Measurements from ENCODE around the gene TNRC18. TPM values are rescaled to one million over a fixed set of nuclear protein-coding genes. Genes with fewer than 3 reads are reported as not detected.

Gene TNRC18
- polyA plus RNA-seq, 1 of the 3 experiments (the other 2 are of a cell fraction), result 34.4 TPM

GRCh38 chr7:5380350-5381070 lies 43.1 kb downstream of the TNRC18 start:
- peaks cover 100% of the 10 kb centered on the region for H3K79me2 ChIP-seq (ENCODE audit: insufficient read depth)
- H3K27ac ChIP-seq (ENCODE audit: low read depth in 2 of 2, low read length in 1 of 2), result no peak overlapping the region
- no peaks in the 10 kb centered on the region for H3K9me2 ChIP-seq
- no peak overlapping the region for H3K9ac ChIP-seq
- no peak overlapping the region for H2AFZ ChIP-seq (ENCODE audit: low read depth)
- peaks cover 10 to 15% of the 10 kb centered on the region in 2 experiments for H3K36me3 ChIP-seq (replicated peaks in 1 of 2; ENCODE audit: control insufficient read depth in 1 of 2, insufficient read depth in 2 of 2, low read length in 1 of 2)
- 95% methylated on average over 15 of the region's 20 CpGs for WGBS (ENCODE audit: low lambda C conversion rate)
- TF ChIP-seq POLR2AphosphoS5 (IDR thresholded peaks at IDR 0.05; ENCODE audit: low read depth, low read length) (no peak), FOXM1 (IDR thresholded peaks at IDR 0.05; ENCODE audit: low read depth) (no peak)
- no peak overlapping the region for H3K4me3 ChIP-seq (ENCODE audit: low read depth in 2 of 2, low read length in 1 of 2)
- H3F3A ChIP-seq (replicated peaks; ENCODE audit: insufficient read depth), result no peaks in the 10 kb centered on the region
- DNase-seq, result no peak
- peaks cover 11 to 13% of the 10 kb centered on the region in 2 experiments; a peak in 2 of 4 replicates for H3K4me1 ChIP-seq (ENCODE audit: control insufficient read depth in 1 of 2, insufficient read depth in 2 of 2, low read depth in 1 of 2, low read length in 1 of 2)
- no peaks in the 10 kb centered on the region for H3K27me3 ChIP-seq (ENCODE audit: insufficient read depth)
- H4K20me1 ChIP-seq (ENCODE audit: insufficient read depth), result peaks cover 98% of the 10 kb centered on the region
- no peaks in the 10 kb centered on the region for H3K9me3 ChIP-seq
- H3K4me2 ChIP-seq, result no peak overlapping the region
- CTCF ChIA-PET, result interaction anchor here (0.9 to 4.3 kb wide), 3 partner anchors 15 to 140 kb away, joined by 3 to 34 read pairs (median 6); no protein-coding TSS in a partner anchor
- POLR2A ChIA-PET, result interaction anchor here (0.9 kb wide), 1 partner anchor 41 kb away, joined by 3 read pairs; no protein-coding TSS in a partner anchor

DNA sequence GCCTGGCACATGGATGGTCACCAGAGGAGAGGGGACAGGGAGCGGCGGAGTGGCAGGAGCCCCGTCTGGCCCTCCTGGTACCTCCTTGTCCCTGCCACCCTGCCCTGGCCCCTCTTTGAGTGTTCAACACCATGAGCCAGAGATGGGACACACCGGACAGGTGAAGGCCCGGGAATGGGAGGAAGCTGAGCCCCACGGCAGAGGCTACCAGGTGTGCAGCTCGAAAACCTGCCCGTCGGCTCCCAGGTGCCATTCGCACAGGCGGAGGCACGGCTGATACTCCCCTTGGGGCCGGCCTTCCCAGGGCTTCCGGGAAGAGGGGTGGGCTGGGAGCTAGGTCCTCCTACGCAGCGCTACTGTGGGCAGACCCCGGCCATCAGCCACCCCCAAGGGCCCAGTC lies 44.1 kb downstream of the TNRC18 start:
- Histone ChIP-seq H3K4me3 (ENCODE audit: low read depth in 2 of 2, low read length in 1 of 2) (no peak overlapping the region), H3K27ac (ENCODE audit: low read depth in 2 of 2, low read length in 1 of 2) (no peak overlapping the region), H3K36me3 (replicated peaks in 1 of 2; ENCODE audit: control insufficient read depth in 1 of 2, insufficient read depth in 2 of 2, low read length in 1 of 2) (peaks cover 10 to 22% of the 10 kb centered on the region in 2 experiments), H3K79me2 (ENCODE audit: insufficient read depth) (peaks cover 100% of the 10 kb centered on the region), H3F3A (replicated peaks; ENCODE audit: insufficient read depth) (no peaks in the 10 kb centered on the region), H3K4me1 (ENCODE audit: control insufficient read depth in 1 of 2, insufficient read depth in 2 of 2, low read depth in 1 of 2, low read length in 1 of 2) (peaks cover 11 to 13% of the 10 kb centered on the region in 2 experiments; a peak in 2 of 4 replicates), H3K9me2 (no peaks in the 10 kb centered on the region), H4K20me1 (ENCODE audit: insufficient read depth) (peaks cover 98% of the 10 kb centered on the region), H3K9me3 (no peaks in the 10 kb centered on the region), H3K27me3 (ENCODE audit: insufficient read depth) (no peaks in the 10 kb centered on the region), H3K4me2 (no peak overlapping the region), H3K9ac (no peak overlapping the region), H2AFZ (ENCODE audit: low read depth) (no peak overlapping the region)
- ChIA-PET CTCF (interaction anchor here (0.9 to 4.3 kb wide), 3 partner anchors 14 to 139 kb away, joined by 3 to 34 read pairs (median 6); no protein-coding TSS in a partner anchor), POLR2A (interaction anchor here (0.9 kb wide), 1 partner anchor 42 kb away, joined by 3 read pairs; no protein-coding TSS in a partner anchor)
- 97% methylated on average over 7 of the region's 17 CpGs for WGBS (ENCODE audit: low lambda C conversion rate)
- TF ChIP-seq NRF1 (IDR thresholded peaks at IDR 0.05; ENCODE audit: low read depth, low read length) (no peak), MEF2A (IDR thresholded peaks at IDR 0.05; ENCODE audit: borderline replicate concordance, low read depth) (no peak)
- DNase-seq, result no peak

GRCh38 chr7:5377816-5378215 lies 45.8 kb downstream of the TNRC18 start:
- Histone ChIP-seq H3K4me2 (no peak overlapping the region), H3K9me3 (no peaks in the 10 kb centered on the region), H3K36me3 (replicated peaks in 1 of 2; ENCODE audit: control insufficient read depth in 1 of 2, insufficient read depth in 2 of 2, low read length in 1 of 2) (peaks cover 14 to 31% of the 10 kb centered on the region in 2 experiments), H3F3A (replicated peaks; ENCODE audit: insufficient read depth) (no peaks in the 10 kb centered on the region), H3K27ac (ENCODE audit: low read depth in 2 of 2, low read length in 1 of 2) (no peak overlapping the region), H3K4me3 (ENCODE audit: low read depth in 2 of 2, low read length in 1 of 2) (no peak overlapping the region), H3K79me2 (ENCODE audit: insufficient read depth) (peaks cover 96% of the 10 kb centered on the region), H3K9ac (no peak overlapping the region), H3K4me1 (ENCODE audit: control insufficient read depth in 1 of 2, insufficient read depth in 2 of 2, low read depth in 1 of 2, low read length in 1 of 2) (peaks cover 7 to 9% of the 10 kb centered on the region in 2 experiments; a peak in 2 of 4 replicates), H2AFZ (ENCODE audit: low read depth) (no peak overlapping the region), H4K20me1 (ENCODE audit: insufficient read depth) (peaks cover 87% of the 10 kb centered on the region), H3K27me3 (ENCODE audit: insufficient read depth) (no peaks in the 10 kb centered on the region), H3K9me2 (no peaks in the 10 kb centered on the region)
- 98% methylated on average over 12 of the region's 16 CpGs for WGBS (ENCODE audit: low lambda C conversion rate)
- DNase-seq, result no peak
- POLR2A ChIA-PET, result no interaction called here
- CTCF ChIA-PET, result interaction anchor here (1.5 to 4.6 kb wide), 2 partner anchors 13 to 73 kb away, joined by 3 to 40 read pairs; no protein-coding TSS in a partner anchor
- TF ChIP-seq, protein P1, sequence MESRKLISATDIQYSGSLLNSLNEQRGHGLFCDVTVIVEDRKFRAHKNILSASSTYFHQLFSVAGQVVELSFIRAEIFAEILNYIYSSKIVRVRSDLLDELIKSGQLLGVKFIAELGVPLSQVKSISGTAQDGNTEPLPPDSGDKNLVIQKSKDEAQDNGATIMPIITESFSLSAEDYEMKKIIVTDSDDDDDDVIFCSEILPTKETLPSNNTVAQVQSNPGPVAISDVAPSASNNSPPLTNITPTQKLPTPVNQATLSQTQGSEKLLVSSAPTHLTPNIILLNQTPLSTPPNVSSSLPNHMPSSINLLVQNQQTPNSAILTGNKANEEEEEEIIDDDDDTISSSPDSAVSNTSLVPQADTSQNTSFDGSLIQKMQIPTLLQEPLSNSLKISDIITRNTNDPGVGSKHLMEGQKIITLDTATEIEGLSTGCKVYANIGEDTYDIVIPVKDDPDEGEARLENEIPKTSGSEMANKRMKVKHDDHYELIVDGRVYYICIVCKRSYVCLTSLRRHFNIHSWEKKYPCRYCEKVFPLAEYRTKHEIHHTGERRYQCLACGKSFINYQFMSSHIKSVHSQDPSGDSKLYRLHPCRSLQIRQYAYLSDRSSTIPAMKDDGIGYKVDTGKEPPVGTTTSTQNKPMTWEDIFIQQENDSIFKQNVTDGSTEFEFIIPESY (IDR thresholded peaks at IDR 0.05; ENCODE audit: borderline replicate concordance, low read depth), result no peak
- TF ChIP-seq RAD21 (IDR thresholded peaks at IDR 0.05; ENCODE audit: low read length) (no peak), CHD2 (IDR thresholded peaks at IDR 0.05; ENCODE audit: low read length, partially characterized antibody) (no peak), USF2 (IDR thresholded peaks at IDR 0.05; ENCODE audit: borderline replicate concordance, low read depth, low read length) (no peak), USF1 (IDR thresholded peaks at IDR 0.05; ENCODE audit: borderline replicate concordance, low read depth) (no peak), FOSL2 (IDR thresholded peaks at IDR 0.05; ENCODE audit: borderline replicate concordance, low read depth) (no peak), ELF1 (IDR thresholded peaks at IDR 0.05) (no peak), SIN3A (IDR thresholded peaks at IDR 0.05; ENCODE audit: borderline replicate concordance, low read depth, low read length) (no peak), MEF2A (IDR thresholded peaks at IDR 0.05; ENCODE audit: borderline replicate concordance, low read depth) (no peak), NFIC (IDR thresholded peaks at IDR 0.05; ENCODE audit: borderline replicate concordance) (no peak), EZH2phosphoT487 (IDR thresholded peaks at IDR 0.05; ENCODE audit: borderline replicate concordance, low read depth) (no peak), EP300 (IDR thresholded peaks at IDR 0.05; ENCODE audit: borderline replicate concordance in 1 of 2, low read depth in 1 of 2, low read length in 1 of 2) (no peak)
- TF ChIP-seq, protein P2, sequence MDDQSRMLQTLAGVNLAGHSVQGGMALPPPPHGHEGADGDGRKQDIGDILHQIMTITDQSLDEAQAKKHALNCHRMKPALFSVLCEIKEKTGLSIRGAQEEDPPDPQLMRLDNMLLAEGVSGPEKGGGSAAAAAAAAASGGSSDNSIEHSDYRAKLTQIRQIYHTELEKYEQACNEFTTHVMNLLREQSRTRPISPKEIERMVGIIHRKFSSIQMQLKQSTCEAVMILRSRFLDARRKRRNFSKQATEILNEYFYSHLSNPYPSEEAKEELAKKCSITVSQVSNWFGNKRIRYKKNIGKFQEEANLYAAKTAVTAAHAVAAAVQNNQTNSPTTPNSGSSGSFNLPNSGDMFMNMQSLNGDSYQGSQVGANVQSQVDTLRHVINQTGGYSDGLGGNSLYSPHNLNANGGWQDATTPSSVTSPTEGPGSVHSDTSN (IDR thresholded peaks at IDR 0.05), result no peak

Measured in SK-N-SH (cell line).